Measurements from ENCODE around the gene ARSI.

The ARSI gene

DNA sequence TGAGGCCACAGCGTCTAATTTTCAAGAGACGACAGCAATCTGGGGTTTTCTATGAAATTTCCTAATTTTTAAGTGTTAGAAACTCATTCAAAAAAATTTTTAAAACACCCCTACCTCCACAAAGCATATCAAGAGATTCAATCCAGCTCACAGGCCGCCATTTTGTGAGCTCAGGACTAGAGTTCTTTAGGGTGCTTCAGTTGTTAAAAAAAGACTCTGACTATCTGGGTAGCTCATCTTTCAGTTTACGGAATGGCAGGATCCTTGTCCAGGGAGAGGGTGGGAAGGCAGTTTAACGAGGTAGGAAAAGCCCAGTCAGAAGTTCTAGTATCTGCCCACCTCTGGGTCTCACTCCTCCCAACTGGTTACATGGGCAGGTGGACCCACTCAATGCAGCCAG is 56.3 kb downstream of the ARSI start:
- no peak for DNase-seq (ENCODE audit: low read depth, low spot score)
